Fibroblast of lung (primary cell): Measurements from ENCODE around the gene GRK5.

Source experiments
- CTCF ChIP-seq, 2 donors: IDR thresholded peaks in 1 of 2; conservative IDR thresholded peaks in 1 of 2; 1 replicate in 1 of 2; 2 replicates in 1 of 2; pipeline ENCODE4 v1.5.1; 2011 to 2012; ENCODE audit warnings: low read length in 2 of 2, control low read depth in 1 of 2, inconsistent platforms in 1 of 2, low read depth in 1 of 2, mild to moderate bottlenecking in 1 of 2
- EZH2 ChIP-seq: IDR thresholded peaks from 2 replicates; pipeline ENCODE4 v1.5.1; 2012; ENCODE audit warnings: low read length, control low read depth, mild to moderate bottlenecking; ENCODE audit errors: missing control alignments

DNA sequence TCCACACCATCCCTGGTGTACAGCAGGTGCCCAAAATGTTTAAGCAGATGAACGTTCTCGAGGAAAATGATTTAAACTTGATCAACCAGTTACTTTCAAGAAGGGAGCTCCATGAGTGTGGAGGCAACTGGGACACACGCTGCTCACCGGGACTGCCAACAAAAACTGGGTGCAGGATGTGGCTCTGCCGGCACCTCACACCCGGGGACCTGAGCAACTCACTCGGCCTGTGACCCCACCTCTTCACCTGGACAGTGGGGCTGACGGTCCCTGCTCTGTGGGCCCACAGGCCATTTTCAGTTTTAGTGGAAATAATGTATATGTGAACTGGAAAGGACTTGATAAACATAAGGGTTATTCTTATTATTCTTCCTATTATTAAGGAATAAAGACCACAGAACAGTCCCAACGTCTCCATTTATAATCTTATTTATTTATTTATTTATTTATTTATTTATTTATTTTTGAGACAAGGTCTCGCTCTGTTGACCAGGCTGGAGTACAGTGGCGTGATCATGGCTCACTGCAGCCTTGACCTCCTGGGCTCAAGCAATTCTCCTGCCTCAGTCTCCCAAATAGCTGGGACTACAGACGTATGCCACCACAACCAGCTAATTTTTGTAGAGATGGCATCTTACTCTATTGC is 274.5 kb downstream of the GRK5 start:
- no peak for TF ChIP-seq EZH2
- no peak for TF ChIP-seq CTCF (conservative IDR thresholded peaks at IDR 0.05 in 1 of 2, IDR thresholded peaks at IDR 0.05 in 1 of 2; ENCODE audit: low read depth in 1 of 2, low read length in 2 of 2)
